Tibial nerve (tissue), 4 donors: ENCODE results near the gene MADD.

Source experiments
- EP300 ChIP-seq, 2 donors: sonication (generic); formaldehyde crosslinking; IDR thresholded peaks; one replicate each; pipeline ENCODE4 v1.6.1; 2017; ENCODE audit warnings: antibody characterized with exemption in 2 of 2, mild to moderate bottlenecking in 1 of 2
- POLR2A ChIP-seq, 2 donors: fragments of 450-650 bp; IDR thresholded peaks; one replicate each; pipeline ENCODE4 v1.6.1; 2017; ENCODE audit warnings: antibody characterized with exemption in 2 of 2, mild to moderate bottlenecking in 2 of 2, moderate library complexity in 2 of 2
- TF ChIP-seq, protein P1 (sequence below), 5 experiments: fragments of 200-600 bp in 3 of 5; fragments of 450-650 bp in 2 of 5; sonication (generic) in 3 of 5; IDR thresholded peaks; one replicate each; pipeline ENCODE4 v1.5.1; 2016 to 2019; ENCODE audit warnings: antibody characterized with exemption in 5 of 5, mild to moderate bottlenecking in 3 of 5, moderate library complexity in 2 of 5

DNA sequence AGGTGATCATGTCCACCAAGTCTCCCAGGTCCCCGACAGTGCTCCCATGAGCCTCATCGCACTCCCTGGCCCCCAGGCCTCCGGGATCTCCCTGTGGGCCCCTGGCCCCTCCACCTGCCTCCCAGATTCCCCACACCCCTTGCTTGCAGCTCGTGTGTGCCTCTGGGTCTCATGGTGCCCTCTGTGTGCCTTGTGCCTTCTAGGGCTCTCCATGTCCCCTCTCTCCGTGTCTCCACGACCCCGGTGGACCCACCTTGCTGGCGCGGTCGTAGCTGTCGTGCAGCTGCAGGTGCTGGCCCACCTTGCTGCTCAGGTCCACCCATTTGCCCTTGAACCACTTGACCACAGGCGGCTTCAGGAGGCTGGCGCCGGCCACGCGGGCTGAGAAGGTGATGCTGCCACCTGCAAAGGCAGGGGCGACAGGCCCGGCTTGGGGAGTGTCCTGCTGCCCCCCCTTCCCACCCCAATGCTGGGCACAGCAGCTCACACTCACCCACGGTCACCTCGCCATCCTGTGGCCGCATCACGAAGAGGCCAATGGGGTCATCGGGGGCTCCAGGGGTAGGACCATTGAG, 79.7 kb downstream of the MADD start:
- TF ChIP-seq, protein P1, sequence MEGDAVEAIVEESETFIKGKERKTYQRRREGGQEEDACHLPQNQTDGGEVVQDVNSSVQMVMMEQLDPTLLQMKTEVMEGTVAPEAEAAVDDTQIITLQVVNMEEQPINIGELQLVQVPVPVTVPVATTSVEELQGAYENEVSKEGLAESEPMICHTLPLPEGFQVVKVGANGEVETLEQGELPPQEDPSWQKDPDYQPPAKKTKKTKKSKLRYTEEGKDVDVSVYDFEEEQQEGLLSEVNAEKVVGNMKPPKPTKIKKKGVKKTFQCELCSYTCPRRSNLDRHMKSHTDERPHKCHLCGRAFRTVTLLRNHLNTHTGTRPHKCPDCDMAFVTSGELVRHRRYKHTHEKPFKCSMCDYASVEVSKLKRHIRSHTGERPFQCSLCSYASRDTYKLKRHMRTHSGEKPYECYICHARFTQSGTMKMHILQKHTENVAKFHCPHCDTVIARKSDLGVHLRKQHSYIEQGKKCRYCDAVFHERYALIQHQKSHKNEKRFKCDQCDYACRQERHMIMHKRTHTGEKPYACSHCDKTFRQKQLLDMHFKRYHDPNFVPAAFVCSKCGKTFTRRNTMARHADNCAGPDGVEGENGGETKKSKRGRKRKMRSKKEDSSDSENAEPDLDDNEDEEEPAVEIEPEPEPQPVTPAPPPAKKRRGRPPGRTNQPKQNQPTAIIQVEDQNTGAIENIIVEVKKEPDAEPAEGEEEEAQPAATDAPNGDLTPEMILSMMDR (IDR thresholded peaks at IDR 0.05): no peak
- TF ChIP-seq POLR2A (IDR thresholded peaks at IDR 0.05) (no peak), EP300 (IDR thresholded peaks at IDR 0.05) (no peak)
